Neutrophil (primary cell): ENCODE results near the gene REEP1.

Experiments
- H3K27ac ChIP-seq: fragments of 200-600 bp; sonication (generic); 2 replicates; pipeline ENCODE4 v1.5.1; 2016; ENCODE audit warnings: mild to moderate bottlenecking, moderate library complexity
- H3K27me3 ChIP-seq: fragments of 200-600 bp; sonication (generic); 2 replicates; pipeline ENCODE4 v1.6.0; 2016; ENCODE audit warnings: mild to moderate bottlenecking
- H3K36me3 ChIP-seq: fragments of 200-600 bp; sonication (generic); 2 replicates; pipeline ENCODE4 v1.5.1; 2017
- H3K4me1 ChIP-seq, 2 experiments: fragments of 200-600 bp in 1 of 2; sonication (generic) in 1 of 2; 1 replicate in 1 of 2; 2 replicates in 1 of 2; pipeline versions ENCODE4 v1.5.1 to v1.6.1; 2013 to 2016; ENCODE audit warnings: low read depth in 1 of 2, low read length in 1 of 2, mild to moderate bottlenecking in 1 of 2, moderate library complexity in 1 of 2; ENCODE audit not compliant: control insufficient read depth in 1 of 2, insufficient read depth in 1 of 2
- H3K4me3 ChIP-seq, 2 experiments: fragments of 200-600 bp in 1 of 2; sonication (generic) in 1 of 2; 1 replicate in 1 of 2; 2 replicates in 1 of 2; pipeline ENCODE4 v1.5.1; 2013 to 2016; ENCODE audit warnings: low read depth in 1 of 2, low read length in 1 of 2, mild to moderate bottlenecking in 1 of 2, moderate library complexity in 1 of 2
- H3K9me3 ChIP-seq: fragments of 200-600 bp; sonication (generic); 2 replicates; pipeline ENCODE4 v1.5.1; 2016
- CTCF ChIP-seq: fragments of 200-600 bp; sonication (generic); IDR thresholded peaks from 2 replicates; pipeline ENCODE4 v1.5.1; 2016; ENCODE audit warnings: antibody characterized with exemption

REEP1 gene

DNA sequence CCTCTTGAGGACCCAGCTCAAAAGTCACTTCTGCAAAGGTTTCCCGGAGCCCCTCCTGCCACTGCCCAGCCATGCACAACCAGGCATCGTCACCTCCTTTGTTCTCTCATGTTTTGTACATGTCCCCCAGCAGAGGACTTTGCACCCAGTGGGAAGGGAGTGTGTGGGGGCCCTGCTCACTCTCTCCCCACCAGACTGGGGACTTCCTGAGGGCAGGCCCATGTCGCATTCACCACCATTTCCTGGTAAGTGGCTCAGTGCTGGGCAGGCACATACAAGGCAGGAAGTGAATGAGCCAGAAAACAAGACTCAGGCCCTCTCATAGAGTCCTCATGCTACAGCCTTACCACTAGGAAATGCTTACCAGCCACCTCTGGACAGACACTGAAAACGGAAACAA lies 119.3 kb downstream of the REEP1 start:
- Histone ChIP-seq H3K4me3 (no peak overlapping the region), H3K9me3 (no peaks in the 10 kb centered on the region), H3K4me1 (no peaks in the 10 kb centered on the region), H3K36me3 (peaks cover 15% of the 10 kb centered on the region), H3K27ac (no peak overlapping the region), H3K27me3 (no peaks in the 10 kb centered on the region)
- TF ChIP-seq CTCF = no peak

- Histone ChIP-seq H3K4me3 (no peak overlapping the region), H3K27me3 (no peaks in the 10 kb centered on the region), H3K27ac (no peak overlapping the region), H3K4me1 (no peaks in the 10 kb centered on the region), H3K36me3 (peaks cover 28% of the 10 kb centered on the region), H3K9me3 (no peaks in the 10 kb centered on the region)
- no peak for TF ChIP-seq CTCF
These were observed 120.6 kb downstream of the REEP1 start for GRCh38 chr2:86216575-86217555.

GRCh38 chr2:86214503-86214832 lies 123.0 kb downstream of the REEP1 start:
- Histone ChIP-seq H3K4me1 (no peaks in the 10 kb centered on the region), H3K4me3 (no peak overlapping the region), H3K27me3 (no peaks in the 10 kb centered on the region), H3K27ac (no peak overlapping the region), H3K36me3 (peaks cover 52% of the 10 kb centered on the region), H3K9me3 (no peaks in the 10 kb centered on the region)
- TF ChIP-seq CTCF = no peak

DNA sequence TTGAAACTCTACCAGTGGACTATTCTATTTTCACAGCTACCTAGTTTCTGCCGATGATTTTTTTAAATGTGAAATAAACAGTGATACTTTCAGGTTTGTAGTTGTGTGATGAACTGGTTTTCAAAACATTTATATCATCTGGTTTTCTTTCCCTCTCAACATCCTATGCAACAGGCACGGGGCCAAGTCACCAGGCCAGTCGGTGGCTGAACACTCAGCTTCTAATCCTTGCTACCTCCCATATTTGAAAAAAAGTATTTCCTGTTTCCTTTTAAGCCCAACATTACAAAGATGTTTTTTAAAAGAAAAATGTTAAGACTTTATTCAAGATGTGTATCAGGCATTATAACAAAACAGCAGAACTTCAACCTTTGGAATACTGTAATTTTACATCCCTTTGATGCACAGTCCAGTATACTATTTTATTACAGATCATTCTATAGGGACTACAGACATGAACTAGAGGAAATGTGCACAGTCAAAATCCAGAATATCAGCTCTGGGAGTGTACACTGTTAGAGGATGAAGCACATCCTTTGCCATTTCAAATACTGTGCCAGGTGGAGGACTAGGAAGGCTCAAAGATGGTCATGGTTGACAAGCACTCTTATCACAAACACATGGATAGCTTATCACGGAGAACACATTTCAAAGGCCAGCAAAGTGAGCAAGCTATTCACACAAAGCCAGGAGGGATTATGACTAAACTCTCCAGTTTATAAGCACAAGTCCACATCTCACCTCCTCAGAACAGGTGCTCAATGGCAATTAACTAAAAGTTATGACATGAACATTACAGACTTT lies 123.5 kb downstream of the REEP1 start:
- Histone ChIP-seq H3K27ac (no peak overlapping the region), H3K27me3 (no peaks in the 10 kb centered on the region), H3K4me1 (no peaks in the 10 kb centered on the region), H3K9me3 (no peaks in the 10 kb centered on the region), H3K36me3 (peaks cover 57% of the 10 kb centered on the region), H3K4me3 (no peak overlapping the region)
- TF ChIP-seq CTCF = no peak

DNA sequence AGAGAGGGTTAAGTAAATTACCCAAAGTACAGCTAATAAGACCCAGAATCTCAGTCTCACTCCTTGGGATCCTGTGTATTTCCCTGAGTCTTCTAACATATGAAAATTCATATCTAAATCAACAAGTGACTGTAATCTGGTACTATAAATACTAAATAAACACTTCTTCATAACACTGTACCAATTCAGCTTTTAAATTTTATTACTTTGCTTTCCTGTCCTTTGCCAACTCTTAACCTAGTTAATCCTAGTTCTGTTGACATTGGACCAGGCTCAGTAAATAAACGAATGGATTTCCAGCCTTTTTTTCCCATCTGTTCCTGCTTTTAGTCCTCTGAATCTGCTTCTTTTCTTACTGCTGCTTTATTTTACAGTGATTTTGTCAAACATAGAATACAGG lies 124.4 kb downstream of the REEP1 start:
- Histone ChIP-seq H3K27ac (no peak overlapping the region), H3K36me3 (peaks cover 66% of the 10 kb centered on the region), H3K4me1 (no peaks in the 10 kb centered on the region), H3K9me3 (no peaks in the 10 kb centered on the region), H3K4me3 (no peak overlapping the region), H3K27me3 (no peaks in the 10 kb centered on the region)
- no peak for TF ChIP-seq CTCF
